GM21381 (cell line): ENCODE results near the gene BRD2.

Experiments
- ATAC-seq: cut with Tn5 transposase; IDR thresholded peaks from one replicate; pipeline ENCODE4 v1.9.1; 2021; ENCODE audit warnings: mild to moderate bottlenecking, moderate library complexity; ENCODE audit not compliant: unreplicated experiment

Gene BRD2

DNA sequence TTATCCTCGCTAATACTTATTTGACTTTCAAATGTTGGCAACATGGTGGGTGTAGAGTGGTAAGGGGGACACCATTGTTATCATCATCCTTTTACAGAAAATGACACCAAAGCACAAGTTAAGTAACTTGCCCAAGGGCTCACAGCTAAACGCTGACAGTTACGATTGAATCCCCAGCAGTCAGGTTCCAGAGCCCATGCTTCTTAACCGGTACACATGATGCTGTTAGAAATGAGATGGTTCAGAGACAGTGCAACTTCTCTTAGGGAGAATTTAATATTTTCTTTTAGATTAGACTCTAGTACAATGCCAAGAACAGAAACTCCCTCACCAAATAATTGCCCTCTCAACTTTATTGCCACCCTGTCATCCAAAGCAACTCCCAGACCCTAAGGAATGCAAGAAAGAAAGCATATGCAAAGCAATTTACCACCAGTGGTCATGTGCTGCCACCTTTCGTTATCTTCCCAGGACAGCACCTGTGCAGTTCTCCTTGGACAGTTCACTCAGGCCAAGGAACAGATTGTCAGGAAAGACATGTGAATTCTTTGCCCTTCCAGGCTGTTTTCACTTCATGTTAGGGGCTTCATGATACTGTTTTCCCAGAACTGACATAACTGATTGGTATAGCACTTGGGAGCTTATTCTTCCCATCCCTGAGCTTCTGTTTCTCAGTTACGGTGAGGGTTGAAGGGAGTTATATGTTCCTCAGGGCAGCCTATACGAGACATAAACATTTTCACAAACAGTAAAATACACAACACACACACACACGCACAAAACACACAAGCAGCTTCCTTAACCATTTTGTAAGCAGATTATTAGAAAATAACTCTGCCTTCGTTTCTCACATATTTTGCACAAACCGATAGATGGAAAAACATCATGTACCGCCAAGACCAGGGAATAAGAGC is 20.6 kb upstream of the BRD2 start:
- ATAC-seq: no peak

DNA sequence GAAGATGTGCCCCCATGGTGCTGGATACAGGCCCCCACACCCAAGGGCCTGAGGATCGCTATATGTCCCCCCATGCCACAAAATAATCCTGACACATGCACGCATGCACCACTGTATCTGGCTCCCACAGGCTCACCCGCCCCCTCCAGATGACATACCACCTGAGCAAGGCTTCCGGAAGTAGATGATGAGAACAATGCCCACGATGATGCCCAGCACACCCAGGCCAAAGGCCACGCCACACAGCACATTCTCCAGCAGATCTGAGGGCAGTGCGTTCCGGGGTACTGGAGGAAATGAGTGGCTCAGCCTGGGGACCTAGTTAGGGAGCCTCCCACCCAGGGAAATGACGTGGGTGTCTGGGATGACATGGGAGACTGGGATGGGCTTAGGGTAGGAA is 19.3 kb upstream of the BRD2 start:
- no peak for ATAC-seq

DNA sequence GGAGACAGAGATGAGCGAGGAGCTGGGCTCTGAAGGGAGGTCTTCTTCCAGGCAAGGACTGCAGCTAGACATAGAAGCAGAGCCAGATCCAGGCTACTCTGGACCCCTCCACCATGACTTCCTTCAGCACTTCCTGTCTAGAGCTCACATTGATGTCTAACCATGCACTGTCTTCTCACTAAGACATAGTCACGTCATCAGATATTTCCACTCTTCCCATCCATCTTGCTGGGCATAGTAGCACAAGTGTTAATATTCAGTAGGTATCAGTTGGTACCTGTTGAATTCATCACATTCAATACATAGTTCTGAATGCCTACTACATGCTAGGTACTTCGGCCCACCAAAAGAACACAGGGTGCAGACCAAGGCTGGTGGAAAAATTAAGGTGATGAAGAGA is 18.4 kb upstream of the BRD2 start:
- no peak for ATAC-seq

DNA sequence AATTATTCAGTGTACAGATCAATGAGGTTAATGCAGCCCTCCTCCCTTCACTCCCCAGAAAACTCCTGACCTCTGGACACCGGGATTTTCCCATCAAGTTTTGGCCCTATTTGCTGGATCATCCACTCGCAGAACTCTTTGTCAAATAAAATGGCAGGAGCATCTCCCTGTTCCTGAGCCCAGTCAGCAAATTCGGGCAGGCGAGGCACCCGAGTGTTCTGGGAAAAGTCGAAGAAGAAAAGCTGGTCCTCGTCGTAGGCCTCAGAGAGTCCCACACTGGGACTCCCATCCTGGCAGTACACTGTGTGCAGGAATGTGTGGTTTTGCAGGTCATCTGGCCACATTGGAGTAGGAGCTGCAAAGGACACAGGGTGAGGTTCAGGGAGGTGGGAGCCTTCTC is 17.9 kb upstream of the BRD2 start:
- ATAC-seq: no peak

DNA sequence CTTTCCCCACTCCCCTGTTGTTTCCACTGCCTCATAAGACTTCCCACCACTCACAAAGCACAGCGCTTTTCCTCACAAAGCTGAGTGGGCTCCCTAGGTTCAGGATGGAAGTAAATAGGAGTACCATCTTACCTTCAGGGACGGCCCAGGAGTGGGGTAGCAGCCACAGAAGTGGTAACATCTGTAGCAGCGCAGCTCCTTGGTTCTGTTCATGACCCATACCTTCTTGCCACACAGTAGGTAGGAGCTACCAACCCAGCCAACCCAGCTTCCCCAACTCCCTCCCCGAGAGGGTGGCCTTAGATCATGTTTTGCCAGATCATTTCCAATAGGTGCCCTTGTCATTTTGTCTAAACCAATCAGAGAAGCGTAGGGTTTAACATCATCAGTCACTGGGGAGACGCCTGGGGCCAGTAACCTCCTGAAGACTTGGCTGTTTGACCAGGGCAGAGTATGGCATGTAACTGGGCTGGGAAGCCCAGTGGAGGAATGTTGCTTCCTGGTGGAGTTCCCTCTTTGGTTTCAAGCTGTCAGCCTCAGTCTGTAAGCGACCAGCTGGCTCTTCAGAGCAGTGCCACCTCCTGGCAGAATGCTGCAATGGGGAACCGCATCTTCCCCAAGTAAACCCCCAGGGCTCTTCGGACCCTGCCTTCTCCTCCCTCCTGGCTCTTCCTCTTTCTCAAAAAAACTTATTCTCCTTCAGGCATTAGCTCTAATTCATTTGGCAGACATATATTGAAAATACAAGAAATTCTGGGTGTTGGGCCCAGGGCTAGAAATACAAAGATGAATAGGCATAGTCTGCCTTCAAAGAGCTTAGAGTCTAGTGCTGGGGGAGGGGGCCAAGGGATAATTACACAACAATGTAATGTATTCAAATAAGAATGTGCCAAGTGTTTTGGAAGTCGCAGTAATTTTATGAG is 15.3 kb upstream of the BRD2 start, which contains the start of gene HLA-DMA:
Gene HLA-DMA, minus strand, starts transcription at position 281 of the 923 bp plus-strand sequence. Its CDS starts 61 bp downstream, at position 220.
- peak; percentile 89 for ATAC-seq

DNA sequence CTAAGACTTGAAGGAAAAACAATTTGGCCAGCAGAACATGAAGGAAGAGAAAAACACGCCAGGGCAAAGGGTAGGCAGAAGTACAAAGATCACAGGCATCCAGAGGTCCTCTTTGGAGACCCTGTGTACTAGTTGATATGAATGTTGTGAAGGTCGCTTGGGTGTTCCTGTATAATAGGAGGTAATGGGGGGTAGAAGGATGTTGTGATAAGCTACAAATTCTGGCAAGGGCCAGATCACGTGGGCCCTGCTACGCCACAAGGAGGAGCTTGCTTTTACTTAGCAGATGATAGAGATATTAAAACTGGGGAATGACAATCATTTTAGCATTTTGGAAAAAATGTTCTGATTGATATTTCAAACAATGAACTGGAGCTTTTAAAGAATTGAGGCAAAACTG is 14.6 kb upstream of the BRD2 start:
- ATAC-seq: no peak

DNA sequence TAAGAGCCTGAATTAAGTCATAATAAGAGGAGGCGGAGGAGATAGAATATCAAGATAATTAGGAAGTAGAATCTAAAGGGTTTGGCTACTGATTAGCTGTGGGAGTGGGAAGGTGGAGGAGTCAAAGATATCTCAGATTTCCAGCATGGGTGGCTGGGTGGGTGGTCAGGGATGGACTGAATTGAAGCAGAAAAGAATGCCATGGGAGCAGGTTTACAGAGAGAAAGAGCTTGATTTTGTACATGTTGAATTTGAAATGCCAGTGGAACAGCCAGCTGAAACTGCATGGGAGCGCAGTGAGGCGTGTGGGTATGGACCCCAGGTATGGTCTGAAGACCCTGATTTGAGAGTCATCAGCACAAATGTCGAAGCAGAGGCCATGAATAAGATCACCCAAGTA is 14.1 kb upstream of the BRD2 start:
- ATAC-seq: no peak

DNA sequence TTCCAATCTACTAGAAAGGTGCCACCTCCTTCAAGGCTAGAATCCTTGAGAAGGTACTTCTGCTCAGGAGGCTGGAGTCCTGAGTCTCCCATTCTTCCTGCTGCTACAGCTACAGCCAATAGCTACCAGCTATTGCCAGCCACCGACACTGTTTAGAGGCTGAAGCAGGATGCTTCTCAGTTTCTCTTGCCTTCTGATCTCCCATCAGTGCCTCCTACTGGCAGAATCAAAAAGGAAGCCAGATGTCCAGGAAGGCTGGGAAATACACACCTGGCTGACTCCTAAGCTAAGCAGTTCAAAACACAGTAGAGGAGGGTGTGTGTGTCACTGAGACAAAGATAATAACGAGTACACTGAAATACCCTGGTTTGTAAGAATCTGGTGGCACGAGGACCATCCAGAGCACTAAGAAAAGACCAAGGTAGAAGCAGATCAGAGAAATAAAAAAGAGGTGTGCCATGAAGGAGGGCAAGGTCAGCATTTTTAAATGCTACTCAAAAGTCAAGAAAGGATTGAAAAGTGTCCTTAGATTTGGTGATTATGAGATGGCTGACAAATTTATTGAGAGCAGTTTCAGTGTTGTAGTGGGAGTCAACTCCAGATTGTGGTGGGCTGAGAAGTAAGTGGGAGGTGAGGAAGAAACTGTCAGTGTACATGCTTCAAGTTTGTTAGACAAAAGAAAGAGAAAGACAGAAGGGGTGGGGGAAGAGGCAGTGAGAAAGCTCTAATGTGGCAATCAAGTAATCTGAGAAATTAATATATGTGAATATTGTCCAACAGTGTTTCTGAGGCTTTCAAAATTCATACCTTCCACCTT is 13.2 kb upstream of the BRD2 start:
- ATAC-seq: no peak

DNA sequence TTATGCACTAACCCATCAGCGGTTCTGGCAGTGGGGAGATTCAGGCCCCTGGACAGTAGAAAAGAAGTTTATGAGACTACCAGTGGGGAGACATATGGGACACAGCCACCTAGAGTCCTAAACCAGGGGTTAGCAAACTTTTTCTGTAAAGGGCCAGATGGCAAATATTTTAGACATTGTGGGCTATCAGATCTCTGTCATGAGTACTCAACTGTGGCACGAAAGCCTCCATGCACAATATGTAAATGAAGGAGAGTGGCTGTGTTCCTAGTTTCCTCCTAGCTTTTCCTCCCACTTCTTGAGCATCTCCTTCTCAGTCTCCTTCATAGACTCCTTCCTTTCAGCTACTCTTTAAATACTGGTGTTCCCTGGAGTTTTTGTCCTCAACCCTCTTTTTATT is 12.2 kb upstream of the BRD2 start:
- no peak for ATAC-seq

DNA sequence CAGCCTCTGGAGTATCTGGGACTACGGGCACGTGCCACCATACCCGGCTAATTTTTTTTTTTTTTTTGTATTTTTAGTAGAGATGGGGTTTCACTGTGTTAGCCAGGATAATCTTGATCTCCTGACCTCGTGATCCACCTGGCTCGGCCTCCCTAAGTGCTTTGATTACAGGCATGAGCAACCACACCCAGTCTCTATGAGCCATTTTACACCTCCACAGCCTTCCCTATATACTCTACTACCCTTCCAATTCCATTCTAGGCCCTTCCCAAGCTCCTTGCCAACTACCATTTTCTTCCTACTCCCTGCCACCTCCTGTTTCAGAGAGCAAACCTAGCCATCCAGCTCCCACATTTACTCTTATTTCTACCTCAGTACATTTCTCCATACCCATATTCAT is 7.8 kb upstream of the BRD2 start:
- no peak for ATAC-seq

DNA sequence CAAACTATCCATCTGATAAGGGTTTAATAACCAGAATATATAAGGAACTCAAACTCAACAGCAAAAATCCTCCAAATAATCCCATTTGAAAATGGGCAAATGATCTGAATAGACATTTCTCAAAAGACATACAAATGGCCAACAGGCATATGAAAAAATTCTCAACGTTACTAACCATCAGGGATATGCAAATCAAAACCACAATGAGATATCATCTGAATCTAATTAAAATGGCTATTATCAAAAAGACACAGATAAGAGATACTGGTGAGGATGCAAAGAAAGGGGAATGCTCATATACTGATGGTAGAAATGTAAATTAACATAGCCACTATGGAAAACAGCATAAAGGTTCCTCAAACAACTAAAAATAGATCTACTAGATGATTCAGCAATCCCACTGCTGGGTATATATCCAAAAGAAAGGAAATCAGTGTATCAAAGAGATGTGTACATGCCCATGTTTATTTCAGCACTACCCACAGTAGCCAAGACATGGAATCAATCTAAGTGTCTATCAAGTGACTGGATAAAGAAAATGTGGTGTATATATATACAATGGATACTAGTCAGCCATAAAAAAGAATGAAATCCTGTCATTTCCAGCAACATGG is 6.1 kb upstream of the BRD2 start:
- ATAC-seq: no peak

DNA sequence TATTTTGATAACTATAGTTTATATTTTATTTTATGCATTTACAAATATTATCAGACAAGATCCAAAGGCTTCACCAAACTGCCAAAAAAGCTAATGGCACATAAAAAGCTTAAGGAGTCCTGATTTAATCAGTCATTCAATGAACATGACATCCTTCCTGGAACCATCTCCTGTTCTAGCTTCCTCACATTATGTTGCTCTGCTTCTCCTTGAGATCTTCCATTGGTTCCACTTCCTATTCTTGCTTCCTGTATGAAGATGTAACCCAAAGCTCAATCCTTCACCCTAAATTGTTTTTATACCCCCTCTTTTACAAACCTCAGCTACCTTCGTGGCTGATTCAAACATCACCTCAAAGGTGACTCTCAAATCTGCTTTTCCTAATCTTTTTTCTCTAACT is 4.5 kb upstream of the BRD2 start:
- no peak for ATAC-seq

DNA sequence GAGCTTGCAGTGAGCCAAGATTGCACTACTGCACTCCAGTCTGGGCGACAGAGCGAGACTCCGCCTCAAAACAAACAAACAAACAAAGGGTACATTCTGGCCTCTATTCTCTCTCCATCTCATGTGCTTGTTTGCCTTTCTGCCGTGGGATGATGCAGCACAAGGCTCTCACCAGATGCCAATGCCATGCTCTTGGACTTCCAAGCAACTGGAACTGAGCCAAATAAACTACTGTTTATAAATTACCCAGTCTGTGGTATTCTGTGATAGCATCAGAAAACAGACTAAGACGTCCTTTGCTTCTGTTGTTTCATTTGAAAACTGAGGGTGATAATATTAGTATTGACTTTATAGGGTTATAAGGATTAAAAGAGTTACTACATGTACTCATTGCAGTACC is 3.6 kb upstream of the BRD2 start:
- no peak for ATAC-seq

DNA sequence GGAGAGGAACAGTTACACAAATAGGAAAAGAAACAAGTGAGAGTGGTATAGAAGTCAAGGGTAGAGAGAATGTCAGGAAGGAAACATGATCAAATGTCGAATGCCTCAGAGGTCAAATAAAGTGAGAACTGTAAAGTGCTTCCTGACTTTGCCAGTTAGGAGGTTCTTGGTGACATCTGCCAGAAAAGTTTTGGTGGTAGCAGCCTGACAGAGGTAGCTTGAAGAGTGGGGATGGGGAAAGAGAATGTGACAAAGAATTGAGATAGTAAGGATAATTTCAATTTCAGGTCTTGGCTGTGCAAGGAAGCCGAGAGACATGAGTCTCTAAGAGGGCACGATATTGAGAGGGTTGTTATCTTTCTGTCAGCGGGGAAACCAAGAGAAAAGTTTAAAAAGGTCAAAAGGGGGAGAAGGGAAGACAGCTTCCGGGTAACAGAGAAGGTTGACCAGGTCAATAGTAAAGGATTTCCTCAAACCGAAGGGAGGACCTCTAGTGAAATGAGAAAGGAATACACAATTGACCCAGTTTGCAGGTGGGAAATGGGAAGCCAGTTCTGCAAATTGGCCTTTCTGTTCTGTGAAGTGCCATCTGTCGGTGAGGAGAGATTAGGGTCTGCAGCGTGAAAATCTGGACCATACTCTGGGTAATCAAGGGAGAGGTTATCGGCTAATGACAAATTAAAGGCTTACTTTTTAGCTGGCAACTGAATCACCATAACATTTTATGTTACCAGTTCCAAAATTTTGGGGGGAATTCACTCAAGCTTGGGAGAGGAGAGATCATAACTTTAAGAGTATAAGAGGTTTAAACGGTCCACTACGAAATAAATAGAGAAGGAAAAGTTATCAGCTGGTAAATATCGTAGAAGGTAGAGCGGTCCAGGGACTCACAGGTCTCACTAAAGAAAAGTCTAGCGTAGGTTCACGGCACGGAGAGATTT is 973 bp upstream of the BRD2 start:
- no peak for ATAC-seq

DNA sequence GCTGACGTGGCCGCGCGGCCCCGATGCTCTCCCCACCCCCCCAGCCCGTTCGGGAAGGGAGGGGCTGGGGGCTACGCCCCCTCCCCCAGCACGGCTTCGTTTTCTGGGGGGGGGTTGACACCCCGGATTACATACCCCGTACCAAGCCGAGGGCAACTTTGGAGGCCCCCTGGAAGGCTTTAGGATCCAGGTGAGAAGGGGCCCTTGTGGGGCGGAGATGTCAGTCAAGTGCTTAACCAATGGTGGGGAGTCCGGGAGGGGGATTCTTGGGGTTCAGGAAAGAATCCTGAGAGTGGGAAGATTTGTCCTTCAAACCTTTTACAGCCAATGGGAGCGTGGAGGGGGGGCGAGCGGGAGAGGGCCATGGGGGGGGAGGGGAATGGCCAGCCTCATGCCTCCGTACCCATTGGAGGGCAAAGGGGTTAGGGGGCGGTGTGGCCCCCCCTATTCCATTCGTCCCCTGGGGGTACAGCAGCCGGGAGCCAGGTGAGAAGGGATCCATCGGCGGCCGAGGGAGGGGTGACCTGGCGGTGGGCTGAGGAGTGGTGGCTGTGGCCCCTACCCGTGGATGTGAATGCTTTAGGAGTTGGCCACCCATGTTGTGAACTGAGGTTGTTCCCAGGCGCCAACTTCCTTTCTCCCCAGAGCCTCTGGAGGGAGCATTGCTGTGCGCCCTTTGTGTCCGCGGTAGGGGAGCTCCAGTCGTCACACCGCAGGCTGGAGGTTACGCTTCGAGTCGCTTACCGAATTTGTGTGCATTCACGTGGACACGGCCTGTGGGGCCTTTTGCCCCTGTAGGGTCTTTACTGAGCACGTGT is 682 bp downstream of the BRD2 start:
- no peak for ATAC-seq

DNA sequence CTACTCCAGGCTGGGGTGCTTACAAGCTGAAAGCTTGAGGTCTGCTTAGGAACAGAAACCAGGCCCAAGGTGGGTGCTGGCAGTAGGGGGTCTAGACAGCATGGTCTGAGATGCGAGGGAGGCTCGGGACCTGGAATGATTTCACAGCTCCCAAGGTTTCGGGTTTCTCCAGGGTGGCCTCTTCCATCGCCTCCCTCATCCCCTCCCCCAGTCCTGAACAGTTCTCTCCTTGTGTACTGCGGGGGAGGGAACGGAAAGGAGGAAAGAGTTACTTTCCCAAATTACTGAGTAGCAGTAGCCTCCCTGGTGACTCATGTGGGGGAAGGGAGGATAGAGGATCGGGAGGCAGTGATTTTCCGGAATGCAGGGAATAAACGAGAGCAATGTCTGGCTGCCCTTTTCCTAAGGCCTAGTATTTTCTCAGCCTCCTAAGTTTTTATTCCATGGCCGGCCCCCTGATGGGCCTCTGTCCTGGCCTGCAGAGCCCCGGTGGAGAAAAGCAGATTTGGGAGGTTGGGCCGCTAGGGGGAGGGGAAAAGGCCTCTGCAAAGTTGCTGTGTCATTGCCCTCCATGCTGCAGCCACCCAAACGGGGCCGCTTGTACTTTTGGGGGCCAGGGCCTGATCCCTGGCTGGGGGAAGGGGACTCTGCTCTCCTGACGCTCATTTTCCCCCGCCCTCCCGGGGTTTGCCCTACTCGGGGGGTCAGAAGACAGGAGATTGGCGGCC is 1.5 kb downstream of the BRD2 start:
- no peak for ATAC-seq

DNA sequence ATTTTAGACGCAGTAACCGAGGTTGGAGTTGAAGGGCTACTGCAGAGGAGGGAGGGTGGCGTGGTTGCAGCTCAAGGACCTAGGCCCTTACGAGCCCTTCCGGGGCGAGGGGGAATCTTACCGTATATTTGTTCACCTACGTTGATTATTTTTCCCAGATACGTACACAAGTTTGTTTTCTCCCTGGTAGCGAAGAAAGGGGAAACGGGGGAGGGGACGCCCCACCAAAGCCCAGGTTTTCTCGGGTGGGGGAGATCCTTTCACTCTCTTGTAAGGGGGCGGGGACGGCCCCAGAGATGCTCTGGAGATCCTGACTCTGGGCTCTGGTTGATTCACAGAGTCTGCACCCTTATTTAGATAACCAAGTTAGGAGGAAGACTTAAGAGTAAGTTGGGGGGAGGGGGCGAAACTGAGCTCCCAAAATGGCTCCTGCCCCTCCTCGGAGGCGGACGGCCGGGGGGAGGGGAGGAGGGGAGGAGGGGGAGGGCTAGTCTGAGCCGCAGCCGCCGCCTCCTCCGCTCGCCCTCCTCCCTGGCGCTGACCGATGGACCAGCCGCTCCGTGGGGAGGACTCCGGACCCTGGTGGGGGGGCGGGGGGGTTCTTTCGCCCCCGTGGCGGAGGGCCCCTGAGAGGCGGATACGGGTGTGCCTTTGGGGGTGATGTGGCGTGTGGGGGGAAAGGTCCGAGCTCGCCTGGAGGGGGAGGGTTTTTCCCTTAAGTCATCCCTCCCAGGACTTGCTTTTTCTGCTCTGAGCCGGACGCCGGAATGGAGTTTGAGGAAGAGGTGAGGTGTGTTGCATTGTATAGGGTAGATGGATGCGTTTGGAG is 2.2 kb downstream of the BRD2 start:
- ATAC-seq: no peak
